Naive thymus-derived CD4-positive, alpha-beta T cell (primary cell): ENCODE data around the gene INTS12. TPM values are rescaled to one million over a fixed set of nuclear protein-coding genes. Genes with fewer than 3 reads are reported as not detected.

Source experiments
- ATAC-seq: fragments of 150-1000 bp; cut with Tn5 transposase; 2 replicates; pipeline ENCODE4 v1.10.0; 2021; ENCODE audit warnings: mild to moderate bottlenecking, moderate library complexity
- CTCF ChIA-PET: fragments of 350-600 bp; sonication (Branson Sonifier 250); formaldehyde crosslinking; loops from one replicate; lab custom pipeline; 2021; ENCODE audit warnings: antibody characterized with exemption; lab: Charles Lee
- POLR2A ChIA-PET: fragments of 350-600 bp; sonication (Branson Sonifier 250); formaldehyde crosslinking; loops from one replicate; lab custom pipeline; 2021; ENCODE audit warnings: antibody characterized with exemption, inconsistent platforms; lab: Charles Lee
- DNase-seq, 9 donors: peaks; one replicate each; pipeline versions ENCODE4 v3.0.0 to v3.0.0-alpha.2; 2020 to 2022; ENCODE audit warnings: mixed read lengths in 1 of 9
- H3K27ac ChIP-seq: one replicate; pipeline ENCODE4 v1.7.0; 2013; ENCODE audit warnings: mild to moderate bottlenecking, low read depth, low read length, moderate library complexity
- H3K27me3 ChIP-seq, 2 donors: one replicate each; pipeline ENCODE4 v1.7.0; 2013; ENCODE audit warnings: low read length in 2 of 2, mild to moderate bottlenecking in 2 of 2, moderate library complexity in 2 of 2; ENCODE audit not compliant: control insufficient read depth in 2 of 2, insufficient read depth in 2 of 2
- H3K36me3 ChIP-seq, 3 experiments: 1 replicate in 2 of 3; 2 replicates in 1 of 3; pipeline ENCODE4 v1.7.0; 2013; ENCODE audit warnings: low read length in 3 of 3, mild to moderate bottlenecking in 3 of 3, moderate library complexity in 1 of 3; ENCODE audit not compliant: insufficient read depth in 3 of 3, control insufficient read depth in 2 of 3
- H3K4me1 ChIP-seq, 2 donors: one replicate each; pipeline ENCODE4 v1.7.0; 2013; ENCODE audit warnings: low read length in 2 of 2, mild to moderate bottlenecking in 2 of 2, moderate library complexity in 1 of 2; ENCODE audit not compliant: control insufficient read depth in 2 of 2, insufficient read depth in 2 of 2
- H3K4me3 ChIP-seq: 2 replicates; pipeline ENCODE4 v1.7.0; 2013; ENCODE audit warnings: mild to moderate bottlenecking, low read length
- H3K9me3 ChIP-seq, 3 experiments: 1 replicate in 2 of 3; 2 replicates in 1 of 3; pipeline ENCODE4 v1.7.0; 2013; ENCODE audit warnings: low read length in 3 of 3; ENCODE audit not compliant: control insufficient read depth in 2 of 3
- H3K27ac Mint-ChIP-seq, 9 donors: one replicate each; pipeline ENCODE4 v1.8.0; 2020 to 2022; ENCODE audit warnings: mixed read lengths in 9 of 9, mild to moderate bottlenecking in 8 of 9, moderate library complexity in 5 of 9, inconsistent platforms in 2 of 9
- H3K27me3 Mint-ChIP-seq, 5 donors: one replicate each; pipeline ENCODE4 v1.8.0; 2021 to 2022; ENCODE audit warnings: mixed read lengths in 5 of 5, mild to moderate bottlenecking in 1 of 5
- H3K36me3 Mint-ChIP-seq, 5 donors: one replicate each; pipeline ENCODE4 v1.8.0; 2020 to 2022; ENCODE audit warnings: mixed read lengths in 5 of 5, mild to moderate bottlenecking in 3 of 5, inconsistent platforms in 1 of 5
- H3K4me1 Mint-ChIP-seq, 7 donors: one replicate each; pipeline ENCODE4 v1.8.0; 2020 to 2022; ENCODE audit warnings: mixed read lengths in 7 of 7, mild to moderate bottlenecking in 3 of 7, inconsistent platforms in 1 of 7
- H3K4me3 Mint-ChIP-seq, 10 donors: one replicate each; pipeline ENCODE4 v1.8.0; 2020 to 2022; ENCODE audit warnings: mild to moderate bottlenecking in 10 of 10, mixed read lengths in 10 of 10, moderate library complexity in 6 of 10, inconsistent platforms in 2 of 10
- H3K9me3 Mint-ChIP-seq, 11 donors: one replicate each; pipeline ENCODE4 v1.8.0; 2020 to 2022; ENCODE audit warnings: mixed read lengths in 11 of 11, mild to moderate bottlenecking in 4 of 11, inconsistent platforms in 1 of 11, moderate library complexity in 1 of 11
- intact Hi-C, 2 donors: fragments of 100-400 bp; cut with micrococcal nuclease; formaldehyde crosslinking; loops; one replicate each; pipeline ENCODE4 v1.15.1; 2023
- polyA plus RNA-seq, 2 donors: library from polyadenylated mRNA; unstranded; fragments of 300-500 nt; fragmentation: Illumina TruSeq; gene quantifications; one replicate each; pipeline ENCODE4 v1.2.3, GENCODE V29; 2021
- total RNA-seq, 6 experiments: library from RNA in 5 of 6; stranded (reverse) in 5 of 6; gene quantifications; 1 replicate in 5 of 6; 2 replicates in 1 of 6; pipeline ENCODE4 v1.2.3 and lab custom pipeline; 2021 to 2026

INTS12 gene
- total and polyA plus RNA-seq, 7 experiments from 2014 or later = 14.8 to 40.9 (median 18.5) TPM

- H3K9me3 ChIP-seq = no peaks in the 10 kb centered on the region
- no peak overlapping the region for H3K4me3 Mint-ChIP-seq
- no peak overlapping the region for H3K4me3 ChIP-seq
- peaks cover 6 to 17% (median 14%) of the 10 kb centered on the region in 5 donors for H3K27me3 Mint-ChIP-seq
- H3K36me3 Mint-ChIP-seq = no peaks in the 10 kb centered on the region
- no peak overlapping the region for H3K27ac Mint-ChIP-seq
- H3K9me3 Mint-ChIP-seq = no peaks in the 10 kb centered on the region
- no peak for ATAC-seq
- no peaks in the 10 kb centered on the region for H3K4me1 ChIP-seq
- no peaks in the 10 kb centered on the region for H3K36me3 ChIP-seq
- H3K4me1 Mint-ChIP-seq = no peaks in the 10 kb centered on the region
- DNase-seq = no peak
- intact Hi-C loops = no loop called here
- CTCF ChIA-PET = no interaction called here
- no peak overlapping the region for H3K27ac ChIP-seq
- H3K27me3 ChIP-seq = no peaks in the 10 kb centered on the region
- POLR2A ChIA-PET = no interaction called here
These were observed 34.5 kb downstream of the INTS12 start for GRCh38 chr4:105674011-105674410.

GRCh38 chr4:105671301-105671700, 37.2 kb downstream of the INTS12 start:
- CTCF ChIA-PET = no interaction called here
- Mint-ChIP-seq H3K36me3 (no peaks in the 10 kb centered on the region), H3K4me1 (no peaks in the 10 kb centered on the region), H3K27me3 (peaks cover 11 to 27% (median 20%) of the 10 kb centered on the region in 5 donors), H3K27ac (no peak overlapping the region), H3K9me3 (no peaks in the 10 kb centered on the region), H3K4me3 (no peak overlapping the region)
- Histone ChIP-seq H3K27ac (no peak overlapping the region), H3K9me3 (no peaks in the 10 kb centered on the region), H3K36me3 (no peaks in the 10 kb centered on the region), H3K4me3 (no peak overlapping the region), H3K4me1 (no peaks in the 10 kb centered on the region), H3K27me3 (no peaks in the 10 kb centered on the region)
- intact Hi-C loops = no loop called here
- POLR2A ChIA-PET = no interaction called here
- no peak for ATAC-seq
- DNase-seq = no peak

GRCh38 chr4:105670684-105671083, 37.8 kb downstream of the INTS12 start:
- intact Hi-C loops = no loop called here

GRCh38 chr4:105666693-105667092, 41.8 kb downstream of the INTS12 start:
- H3K9me3 ChIP-seq = no peaks in the 10 kb centered on the region
- H3K4me3 ChIP-seq = no peak overlapping the region
- no peaks in the 10 kb centered on the region for H3K36me3 ChIP-seq
- Mint-ChIP-seq H3K27me3 (peaks cover 9 to 28% (median 16%) of the 10 kb centered on the region in 5 donors), H3K9me3 (no peaks in the 10 kb centered on the region), H3K4me1 (no peaks in the 10 kb centered on the region), H3K4me3 (no peak overlapping the region), H3K36me3 (no peaks in the 10 kb centered on the region), H3K27ac (no peak overlapping the region)
- POLR2A ChIA-PET = no interaction called here
- intact Hi-C loops = no loop called here
- DNase-seq (no peak), ATAC-seq (no peak)
- H3K27ac ChIP-seq = no peak overlapping the region
- H3K27me3 ChIP-seq = no peaks in the 10 kb centered on the region
- CTCF ChIA-PET = no interaction called here
- no peaks in the 10 kb centered on the region for H3K4me1 ChIP-seq

More at GRCh38 chr4:105670684-105671083, 37.8 kb downstream of the INTS12 start:
- no peak for DNase-seq
- Mint-ChIP-seq H3K36me3 (no peaks in the 10 kb centered on the region), H3K27me3 (peaks cover 14 to 27% (median 20%) of the 10 kb centered on the region in 5 donors), H3K9me3 (no peaks in the 10 kb centered on the region), H3K4me1 (no peaks in the 10 kb centered on the region), H3K4me3 (no peak overlapping the region), H3K27ac (no peak overlapping the region)
- ChIA-PET POLR2A (no interaction called here), CTCF (no interaction called here)
- Histone ChIP-seq H3K4me3 (no peak overlapping the region), H3K27ac (no peak overlapping the region), H3K27me3 (no peaks in the 10 kb centered on the region), H3K9me3 (no peaks in the 10 kb centered on the region), H3K4me1 (no peaks in the 10 kb centered on the region), H3K36me3 (no peaks in the 10 kb centered on the region)
- ATAC-seq = no peak

- H3K27ac Mint-ChIP-seq = no peak overlapping the region
- no peak for ATAC-seq
- no peaks in the 10 kb centered on the region for H3K9me3 Mint-ChIP-seq
- H3K27me3 Mint-ChIP-seq = peaks cover 0 to 22% (median 10%) of the 10 kb centered on the region in 5 donors
- no peak overlapping the region for H3K4me3 Mint-ChIP-seq
- ChIA-PET CTCF (no interaction called here), POLR2A (no interaction called here)
- H3K27ac ChIP-seq = no peak overlapping the region
- H3K4me1 Mint-ChIP-seq = no peaks in the 10 kb centered on the region
- no peaks in the 10 kb centered on the region for H3K27me3 ChIP-seq
- H3K36me3 Mint-ChIP-seq = no peaks in the 10 kb centered on the region
- H3K36me3 ChIP-seq = no peaks in the 10 kb centered on the region
- no peak for DNase-seq
- H3K9me3 ChIP-seq = no peaks in the 10 kb centered on the region
- no peaks in the 10 kb centered on the region for H3K4me1 ChIP-seq
- intact Hi-C loops = no loop called here
- H3K4me3 ChIP-seq = no peak overlapping the region
These were observed 45.4 kb downstream of the INTS12 start for GRCh38 chr4:105662935-105663675.

- no peak overlapping the region for H3K4me3 Mint-ChIP-seq
- CTCF ChIA-PET = no interaction called here
These were observed 47.5 kb downstream of the INTS12 start for GRCh38 chr4:105661028-105661427.

GRCh38 chr4:105659190-105659589, 49.3 kb downstream of the INTS12 start:
- no peak overlapping the region for H3K4me3 ChIP-seq
- no peak overlapping the region for H3K27ac Mint-ChIP-seq
- intact Hi-C loops = no loop called here
- no peaks in the 10 kb centered on the region for H3K9me3 Mint-ChIP-seq
- no peaks in the 10 kb centered on the region for H3K4me1 ChIP-seq
- H3K27me3 ChIP-seq = no peaks in the 10 kb centered on the region
- ATAC-seq (no peak), DNase-seq (no peak)
- ChIA-PET CTCF (no interaction called here), POLR2A (no interaction called here)
- no peak overlapping the region for H3K27ac ChIP-seq
- H3K4me1 Mint-ChIP-seq = no peaks in the 10 kb centered on the region
- no peak overlapping the region for H3K4me3 Mint-ChIP-seq
- H3K9me3 ChIP-seq = no peaks in the 10 kb centered on the region
- peaks cover 5 to 16% (median 8%) of the 10 kb centered on the region in 5 donors for H3K27me3 Mint-ChIP-seq
- H3K36me3 ChIP-seq = no peaks in the 10 kb centered on the region
- H3K36me3 Mint-ChIP-seq = no peaks in the 10 kb centered on the region

More at GRCh38 chr4:105661028-105661427, 47.5 kb downstream of the INTS12 start:
- no peak for DNase-seq
- Mint-ChIP-seq H3K27me3 (peaks cover 0 to 19% (median 5%) of the 10 kb centered on the region in 5 donors), H3K27ac (no peak overlapping the region), H3K9me3 (no peaks in the 10 kb centered on the region), H3K4me1 (no peaks in the 10 kb centered on the region), H3K36me3 (no peaks in the 10 kb centered on the region)
- Histone ChIP-seq H3K4me1 (no peaks in the 10 kb centered on the region), H3K27me3 (no peaks in the 10 kb centered on the region), H3K36me3 (no peaks in the 10 kb centered on the region), H3K27ac (no peak overlapping the region), H3K9me3 (no peaks in the 10 kb centered on the region), H3K4me3 (no peak overlapping the region)
- intact Hi-C loops = no loop called here
- no peak for ATAC-seq
- POLR2A ChIA-PET = no interaction called here
